HG02678 (cell line): ENCODE data around the gene USP6.
"Not testable (repeated sequence)": the region's sequence is repeated elsewhere in the genome, so short reads cannot be mapped to it uniquely, and the experiment has no call there.

ENCODE experiments used
- ATAC-seq: cut with Tn5 transposase; IDR thresholded peaks from one replicate; pipeline ENCODE4 v1.9.1; 2021; ENCODE audit warnings: mild to moderate bottlenecking, moderate library complexity; ENCODE audit not compliant: unreplicated experiment

Gene USP6

DNA sequence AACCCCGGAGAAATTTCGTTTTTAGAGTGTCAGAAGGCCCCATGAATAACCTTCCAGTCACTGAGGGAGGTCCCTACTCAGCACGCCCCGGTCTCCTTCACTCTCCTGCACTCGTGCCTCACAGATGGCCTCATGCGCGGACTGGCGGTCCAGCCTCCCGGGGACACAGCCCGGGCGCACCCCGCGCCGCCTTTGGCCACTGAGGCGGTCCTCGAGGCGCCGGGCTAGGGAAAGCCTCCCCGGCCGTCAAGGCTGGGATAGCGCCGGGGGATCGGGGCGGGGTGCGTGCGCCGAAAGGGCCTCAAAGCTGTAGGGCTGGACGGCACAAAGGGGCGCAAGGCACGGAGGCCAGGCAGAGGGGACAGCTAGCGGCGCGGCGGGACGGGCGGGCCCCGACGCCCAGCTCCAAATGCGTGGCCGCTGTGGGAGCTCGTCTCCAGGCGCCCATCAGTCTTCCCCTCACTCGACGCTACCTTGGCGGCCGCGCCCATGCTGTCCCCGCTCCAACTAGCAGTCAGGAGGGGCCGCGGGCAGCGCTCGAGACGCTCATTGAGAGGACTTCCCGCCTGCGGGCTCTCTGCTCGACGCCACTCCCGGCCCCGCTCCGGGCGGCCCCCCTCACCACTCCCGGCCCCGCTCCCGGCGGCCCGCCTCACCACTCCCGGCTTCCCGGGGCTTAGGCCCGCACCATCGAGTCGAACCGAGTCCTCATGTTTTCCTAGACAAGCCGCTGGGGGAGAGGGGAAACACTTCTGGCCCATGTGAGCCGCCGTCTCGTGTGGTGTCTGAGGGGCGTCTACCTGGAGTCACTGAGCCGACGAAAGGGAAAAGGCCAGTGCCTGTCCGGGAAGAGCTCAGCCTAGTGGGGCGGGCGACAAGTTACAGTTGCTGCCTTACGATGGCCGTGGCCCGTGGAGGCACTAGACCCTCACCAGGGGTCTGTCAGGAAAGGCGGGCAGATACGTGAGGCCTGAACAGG lies at the start of gene USP6:
Gene USP6, plus strand, starts transcription at position 360 of the 979 bp plus-strand sequence. CDS start 14,336 bp downstream, outside the sequence.
- no peak for ATAC-seq

GRCh38 chr17:5068236-5068635 lies 47.6 kb upstream of the USP6 start:
- ATAC-seq: no peak

GRCh38 chr17:5069724-5070123 lies 46.1 kb upstream of the USP6 start:
- no peak for ATAC-seq

- not testable (repeated sequence) for ATAC-seq
Measured at GRCh38 chr17:5075472-5075871, 40.4 kb upstream of the USP6 start.

- ATAC-seq: not testable (repeated sequence)
Measured at GRCh38 chr17:5077275-5077674, 38.6 kb upstream of the USP6 start.

- no peak for ATAC-seq
Measured at GRCh38 chr17:5077781-5078105, 38.1 kb upstream of the USP6 start.

DNA sequence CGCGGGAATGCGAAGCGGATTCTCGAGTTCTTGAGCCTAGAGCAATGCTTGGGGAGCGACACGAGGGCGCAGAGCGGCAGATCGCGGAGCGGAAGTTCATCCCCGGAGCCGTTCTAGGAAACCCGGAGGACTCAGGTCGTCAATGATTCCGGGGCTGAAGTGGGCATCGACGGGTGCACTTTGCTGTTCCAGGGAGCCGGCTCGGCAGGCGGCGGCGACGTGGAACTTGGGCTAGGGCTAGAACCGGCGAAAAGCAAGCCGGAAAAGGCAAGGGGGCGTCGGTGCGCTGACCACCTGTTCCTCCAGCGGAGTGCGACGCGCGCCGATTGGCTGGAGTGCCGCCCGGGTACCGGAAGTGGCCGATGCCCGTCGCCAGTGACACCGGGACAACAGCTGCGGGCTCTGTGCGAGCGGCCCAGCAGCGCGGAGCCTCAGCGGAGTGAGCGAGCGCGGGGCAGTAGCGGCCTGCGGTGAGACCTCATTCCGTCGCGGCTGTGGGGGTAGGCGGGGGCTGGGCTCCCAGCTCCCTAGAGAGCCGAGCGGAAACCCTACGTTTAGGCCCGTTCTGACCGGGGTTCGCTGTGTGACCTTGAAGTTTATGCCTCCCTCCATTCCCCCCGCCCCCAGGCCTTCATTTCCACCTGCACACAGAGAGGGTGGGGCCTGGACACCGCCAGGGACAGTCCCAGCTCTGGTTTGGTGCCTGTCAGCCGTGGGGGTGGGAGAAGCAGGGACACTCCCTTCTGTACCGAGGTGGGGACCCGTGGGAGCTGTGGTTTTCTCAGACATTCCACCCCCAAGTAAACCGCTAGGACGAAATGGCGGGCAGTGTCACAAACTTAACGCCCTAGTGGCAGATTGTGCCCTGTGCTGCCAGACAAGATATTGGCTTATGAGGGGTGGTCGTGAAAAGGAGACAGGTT lies 37.5 kb upstream of the USP6 start, which contains the start of gene ZFP3:
Gene ZFP3, plus strand, starts transcription at position 362 of the 923 bp plus-strand sequence. CDS start 13,038 bp downstream, outside the sequence.
- peak; percentile 89 for ATAC-seq

DNA sequence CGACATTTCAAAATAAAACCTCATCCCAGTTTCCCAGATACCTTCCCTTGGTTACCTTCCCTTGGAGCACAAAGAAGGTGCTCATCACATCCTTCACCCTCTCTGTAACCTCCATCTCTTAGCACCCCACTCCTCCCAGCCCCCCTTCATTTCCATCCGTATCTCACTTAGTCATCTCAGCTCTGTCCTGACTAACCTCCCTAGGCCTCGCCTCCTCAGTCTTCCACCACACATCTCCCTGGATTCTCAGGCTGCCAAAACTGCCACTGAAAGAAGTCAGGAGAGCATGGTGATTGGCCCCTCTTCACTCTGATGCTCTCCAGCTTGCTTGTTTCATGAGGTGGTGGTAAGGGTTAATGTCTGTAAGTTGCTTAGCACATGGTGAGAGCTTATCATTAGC lies 35.2 kb upstream of the USP6 start:
- ATAC-seq: no peak

GRCh38 chr17:5092218-5093010 lies 23.4 kb upstream of the USP6 start:
- no peak for ATAC-seq

- ATAC-seq: no peak
Measured at GRCh38 chr17:5096731-5097100, 19.1 kb upstream of the USP6 start.

- no peak for ATAC-seq
Measured at GRCh38 chr17:5097101-5097834, 18.6 kb upstream of the USP6 start.

DNA sequence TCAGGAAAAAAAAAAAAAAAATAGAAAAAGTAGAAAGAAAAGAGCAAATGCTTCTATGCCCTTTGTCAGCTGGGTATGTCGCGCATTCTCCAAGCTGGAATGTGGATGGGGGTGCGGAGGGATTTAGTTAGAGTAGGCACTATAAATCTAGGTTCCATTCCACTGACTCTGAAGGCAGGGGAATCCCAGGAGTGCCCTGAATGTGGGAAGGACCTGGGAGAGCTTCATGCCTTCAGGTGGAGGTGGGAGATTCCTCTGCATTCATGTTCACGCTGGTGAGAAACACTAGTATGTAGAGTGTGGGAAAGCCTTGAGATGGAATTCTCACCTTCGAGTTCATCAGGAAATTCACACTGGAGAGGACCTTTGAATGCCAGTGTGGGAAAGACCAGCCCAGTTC lies 16.6 kb upstream of the USP6 start:
- no peak for ATAC-seq

DNA sequence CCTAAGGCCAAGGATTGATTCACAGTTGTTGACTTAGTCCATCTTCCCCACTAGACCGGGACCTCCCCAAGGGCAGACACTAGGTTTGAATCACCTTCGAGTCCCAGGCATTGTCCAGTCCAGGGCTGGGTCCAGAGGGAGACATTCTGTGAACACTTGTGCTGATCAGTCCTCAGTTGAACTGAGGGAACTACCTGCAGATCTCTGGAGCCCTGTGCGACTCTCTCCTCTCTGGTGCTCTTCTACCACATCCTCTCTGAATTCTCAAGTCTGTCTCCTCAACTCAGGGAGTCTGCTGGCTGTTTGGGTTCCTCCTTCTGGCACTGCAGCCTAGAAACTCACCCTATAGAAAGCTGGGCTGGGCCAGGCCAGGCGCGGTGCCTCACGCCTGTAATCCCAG lies 15.0 kb upstream of the USP6 start:
- ATAC-seq: no peak

GRCh38 chr17:5110816-5111215 lies 5.0 kb upstream of the USP6 start:
- no peak for ATAC-seq

GRCh38 chr17:5111402-5112204 lies 4.2 kb upstream of the USP6 start, which contains the start of gene ZNF232:
ZNF232 (minus strand) TSS chr17:5111878; CDS start chr17:5111822, 56 bp downstream.
- ATAC-seq: peak; percentile 95

DNA sequence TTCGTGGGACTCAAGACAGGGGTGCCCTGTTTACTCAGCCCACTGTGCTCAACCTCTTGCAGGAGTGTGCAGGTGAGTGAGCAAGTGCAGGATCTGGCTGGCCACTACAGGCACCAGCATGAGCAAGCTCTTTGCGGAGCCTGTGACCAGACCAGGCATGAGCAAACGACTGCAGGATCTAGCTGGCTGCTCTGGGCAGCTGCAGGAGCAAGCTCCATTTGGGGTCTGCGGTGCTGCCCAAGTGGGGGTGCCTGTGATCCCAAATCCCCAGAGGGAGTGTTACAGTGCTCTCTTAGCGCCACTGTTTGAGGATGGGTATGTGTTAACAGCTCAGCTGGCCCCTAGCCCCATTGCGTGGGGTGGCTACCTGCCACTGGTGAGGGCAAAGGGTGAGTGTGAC lies 2.4 kb downstream of the USP6 start:
- ATAC-seq: no peak

GRCh38 chr17:5120036-5120435 lies 4.2 kb downstream of the USP6 start:
- no peak for ATAC-seq

GRCh38 chr17:5120436-5121185 lies 4.8 kb downstream of the USP6 start:
- not testable (repeated sequence) for ATAC-seq
